Stimulated activated CD4-positive, alpha-beta T cell treated with anti-CD3 and anti-CD28 coated beads, Interleukin-2, amount 100 ng/mL, for 24 hours (primary cell): ENCODE measurements around the gene DDX6.
"Not testable (repeated sequence)": the region's sequence is repeated elsewhere in the genome, so short reads cannot be mapped to it uniquely, and the experiment has no call there.

Experiments
- DNase-seq, 2 donors: peaks; one replicate each; pipeline ENCODE4 v3.0.0-alpha.2; 2020

The DDX6 gene

GRCh38 chr11:118791111-118791960, at the start of gene DDX6:
TSS of gene DDX6 (minus strand) at chr11:118791164. CDS start at chr11:118786251, 4,913 bp downstream.
- peak; percentile 91 for DNase-seq

- no peak for DNase-seq
Observed at GRCh38 chr11:118838905-118839553, 48.1 kb upstream of the DDX6 start.

- no peak for DNase-seq
Observed at GRCh38 chr11:118837868-118838267, 46.9 kb upstream of the DDX6 start.

- no peak for DNase-seq
Observed at GRCh38 chr11:118834427-118835028, 43.6 kb upstream of the DDX6 start.

- no peak for DNase-seq
Observed at GRCh38 chr11:118827118-118827517, 36.2 kb upstream of the DDX6 start.

GRCh38 chr11:118822936-118823510, 32.1 kb upstream of the DDX6 start:
- DNase-seq = not testable (repeated sequence)

- DNase-seq = no peak
Observed at GRCh38 chr11:118820412-118821357, 29.7 kb upstream of the DDX6 start.

GRCh38 chr11:118820025-118820379, 29.0 kb upstream of the DDX6 start:
- DNase-seq = not testable (repeated sequence)

- no peak for DNase-seq
Observed at GRCh38 chr11:118819334-118820024, 28.5 kb upstream of the DDX6 start.

- no peak for DNase-seq
Observed at GRCh38 chr11:118818130-118818529, 27.2 kb upstream of the DDX6 start.

- DNase-seq = no peak
Observed at GRCh38 chr11:118813551-118813950, 22.6 kb upstream of the DDX6 start.

GRCh38 chr11:118812485-118812884, 21.5 kb upstream of the DDX6 start:
- no peak for DNase-seq

GRCh38 chr11:118807800-118808778, 17.1 kb upstream of the DDX6 start:
- no peak for DNase-seq

GRCh38 chr11:118806400-118806799, 15.4 kb upstream of the DDX6 start:
- no peak for DNase-seq

- DNase-seq = no peak
Observed at GRCh38 chr11:118804094-118804493, 13.1 kb upstream of the DDX6 start.

- no peak for DNase-seq
Observed at GRCh38 chr11:118799372-118799771, 8.4 kb upstream of the DDX6 start.

- DNase-seq = no peak
Observed at GRCh38 chr11:118797510-118797909, 6.5 kb upstream of the DDX6 start.

GRCh38 chr11:118792570-118793124, 1.7 kb upstream of the DDX6 start:
- peak; percentile 64 to 69 for DNase-seq

GRCh38 chr11:118791961-118792569, 1.1 kb upstream of the DDX6 start:
- DNase-seq = peak; percentile 51 to 54
